Activated naive CD8-positive, alpha-beta T cell (primary cell): ENCODE data around the gene SKAP1.
"Not testable (repeated sequence)": the region's sequence is repeated elsewhere in the genome, so short reads cannot be mapped to it uniquely, and the experiment has no call there.

ENCODE experiments used
- H3K27ac Mint-ChIP-seq: one replicate; pipeline ENCODE4 v1.8.0; 2021; ENCODE audit warnings: mixed read lengths
- H3K27me3 Mint-ChIP-seq: one replicate; pipeline ENCODE4 v1.8.0; 2021; ENCODE audit warnings: mixed read lengths
- H3K36me3 Mint-ChIP-seq: one replicate; pipeline ENCODE4 v1.8.0; 2021; ENCODE audit warnings: mixed read lengths
- H3K4me1 Mint-ChIP-seq: one replicate; pipeline ENCODE4 v1.8.0; 2021; ENCODE audit warnings: low read depth, mixed read lengths
- H3K4me3 Mint-ChIP-seq: one replicate; pipeline ENCODE4 v1.8.0; 2021; ENCODE audit warnings: mild to moderate bottlenecking, mixed read lengths
- H3K9me3 Mint-ChIP-seq: one replicate; pipeline ENCODE4 v1.8.0; 2021; ENCODE audit warnings: low read depth, mixed read lengths

The SKAP1 gene

DNA sequence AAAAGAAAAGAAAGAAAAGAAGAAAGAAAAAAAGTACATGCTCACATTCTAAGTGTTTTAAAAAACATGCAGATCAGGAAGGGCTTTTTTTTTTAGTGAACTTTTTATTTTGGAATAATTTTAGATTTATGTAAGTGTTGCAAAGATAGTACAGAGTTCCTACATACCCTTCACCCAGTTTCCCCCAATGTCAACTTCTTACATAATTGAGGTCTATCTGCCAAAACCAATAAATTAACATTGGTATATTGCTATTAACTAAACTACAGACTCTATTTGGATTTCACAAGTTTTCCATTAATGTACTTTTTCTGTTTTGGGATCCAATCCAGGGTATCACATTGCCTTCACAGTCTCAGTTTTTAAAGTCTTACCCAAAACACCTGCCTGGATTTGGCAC is 81.7 kb downstream of the SKAP1 start:
- H3K27me3 Mint-ChIP-seq, result no peaks in the 10 kb centered on the region
- H3K9me3 Mint-ChIP-seq, result no peaks in the 10 kb centered on the region
- H3K36me3 Mint-ChIP-seq, result peaks cover 12% of the 10 kb centered on the region
- H3K27ac Mint-ChIP-seq, result no peak overlapping the region
- H3K4me3 Mint-ChIP-seq, result no peak overlapping the region
- peaks cover 8% of the 10 kb centered on the region for H3K4me1 Mint-ChIP-seq

DNA sequence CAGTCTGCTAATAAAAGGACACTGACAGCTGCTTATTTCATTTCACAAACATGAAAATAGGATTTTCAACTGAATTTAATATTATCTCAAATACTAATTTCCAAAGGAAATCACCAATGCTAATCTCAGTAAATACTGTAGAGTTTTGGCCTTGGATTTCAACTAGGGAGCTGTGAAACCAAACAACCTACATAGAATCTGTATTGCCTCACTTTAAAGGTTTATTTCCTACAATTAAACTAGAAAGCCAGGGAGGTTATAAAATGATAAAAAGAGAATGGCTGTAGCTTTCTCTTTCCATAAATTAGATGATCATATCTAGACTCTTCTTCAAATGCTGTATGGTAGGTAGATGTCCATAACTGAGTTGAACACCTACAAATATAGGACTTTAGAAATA is 82.8 kb downstream of the SKAP1 start:
- H3K9me3 Mint-ChIP-seq, result no peaks in the 10 kb centered on the region
- H3K27me3 Mint-ChIP-seq, result no peaks in the 10 kb centered on the region
- H3K4me3 Mint-ChIP-seq, result no peak overlapping the region
- peaks cover 7% of the 10 kb centered on the region for H3K4me1 Mint-ChIP-seq
- H3K36me3 Mint-ChIP-seq, result peaks cover 12% of the 10 kb centered on the region
- no peak overlapping the region for H3K27ac Mint-ChIP-seq

DNA sequence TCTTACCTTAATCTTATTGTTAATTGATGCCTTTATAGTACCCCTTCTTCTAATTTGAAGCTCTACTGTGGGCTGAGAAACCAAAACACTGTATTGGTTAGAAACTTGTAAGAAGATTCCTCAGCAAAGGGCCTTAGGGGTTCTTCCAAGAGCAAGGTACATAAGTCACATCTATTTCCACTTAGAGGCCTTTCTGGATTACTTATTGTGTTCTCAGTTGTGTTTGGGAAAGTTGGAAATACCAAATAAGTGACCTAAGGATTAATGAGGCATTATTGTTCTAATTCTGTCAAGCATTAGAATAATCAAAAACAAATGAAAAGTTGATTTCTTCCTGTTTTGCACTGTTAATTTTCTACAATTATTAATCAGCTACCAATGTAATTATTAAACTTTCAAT is 85.8 kb downstream of the SKAP1 start:
- H3K4me3 Mint-ChIP-seq, result no peak overlapping the region
- no peak overlapping the region for H3K27ac Mint-ChIP-seq
- H3K9me3 Mint-ChIP-seq, result no peaks in the 10 kb centered on the region
- peaks cover 5% of the 10 kb centered on the region for H3K4me1 Mint-ChIP-seq
- no peaks in the 10 kb centered on the region for H3K27me3 Mint-ChIP-seq
- peaks cover 12% of the 10 kb centered on the region for H3K36me3 Mint-ChIP-seq

DNA sequence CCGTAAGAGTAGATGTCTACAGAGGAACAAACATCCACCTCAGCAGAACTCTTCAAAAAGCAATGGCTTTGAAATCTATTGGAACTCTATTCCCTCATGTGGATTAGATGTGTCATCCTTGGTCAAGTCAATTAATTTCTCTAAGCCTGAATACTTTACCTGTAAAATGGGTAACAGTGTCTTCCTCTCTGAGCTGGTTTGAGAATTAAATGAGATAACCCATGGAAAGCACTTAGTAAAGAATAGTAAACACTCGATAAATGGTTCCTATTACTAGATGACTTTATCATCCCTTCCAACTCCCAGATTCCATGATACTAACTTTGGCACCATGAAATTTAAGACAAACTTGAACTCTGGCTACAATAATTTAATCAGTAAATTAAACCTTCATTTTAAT is 89.1 kb downstream of the SKAP1 start:
- Mint-ChIP-seq H3K4me1 (peaks cover 6% of the 10 kb centered on the region), H3K9me3 (no peaks in the 10 kb centered on the region), H3K4me3 (no peak overlapping the region), H3K27ac (no peak overlapping the region), H3K27me3 (no peaks in the 10 kb centered on the region), H3K36me3 (peaks cover 7% of the 10 kb centered on the region)

GRCh38 chr17:48338720-48339119 is 91.3 kb downstream of the SKAP1 start:
- H3K9me3 Mint-ChIP-seq, result no peaks in the 10 kb centered on the region
- H3K4me3 Mint-ChIP-seq, result no peak overlapping the region
- peaks cover 8% of the 10 kb centered on the region for H3K4me1 Mint-ChIP-seq
- H3K27me3 Mint-ChIP-seq, result no peaks in the 10 kb centered on the region
- no peaks in the 10 kb centered on the region for H3K36me3 Mint-ChIP-seq
- H3K27ac Mint-ChIP-seq, result no peak overlapping the region

GRCh38 chr17:48337903-48338302 is 92.1 kb downstream of the SKAP1 start:
- H3K9me3 Mint-ChIP-seq, H3K4me3 Mint-ChIP-seq, H3K4me1 Mint-ChIP-seq, H3K27me3 Mint-ChIP-seq, H3K36me3 Mint-ChIP-seq: not testable (repeated sequence)
- H3K27ac Mint-ChIP-seq, result peak overlapping the region; percentile 16

DNA sequence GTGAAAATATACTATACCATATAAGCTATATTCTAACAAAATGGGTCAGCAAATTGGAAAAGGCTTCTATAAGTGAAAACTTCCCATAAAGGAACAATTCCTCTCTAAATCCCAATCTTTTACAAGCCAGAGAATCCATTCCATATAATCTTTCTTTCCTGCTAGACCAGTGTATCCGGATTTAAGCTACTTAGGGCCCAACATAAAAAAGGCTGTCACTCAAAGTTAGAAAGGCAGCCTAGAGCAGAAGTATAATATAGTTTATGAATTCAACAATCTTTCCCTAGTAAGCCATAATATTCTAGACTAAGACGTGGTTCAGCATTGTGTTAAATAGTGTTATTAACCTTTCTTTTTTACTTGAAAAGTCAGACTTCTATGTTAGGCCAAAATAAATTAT is 93.0 kb downstream of the SKAP1 start:
- Mint-ChIP-seq H3K36me3 (no peaks in the 10 kb centered on the region), H3K4me1 (peaks cover 5% of the 10 kb centered on the region), H3K27me3 (no peaks in the 10 kb centered on the region), H3K9me3 (no peaks in the 10 kb centered on the region), H3K4me3 (no peak overlapping the region), H3K27ac (no peak overlapping the region)

GRCh38 chr17:48335858-48336500 is 94.0 kb downstream of the SKAP1 start:
- no peak overlapping the region for H3K4me3 Mint-ChIP-seq
- peaks cover under 1% of the 10 kb centered on the region for H3K36me3 Mint-ChIP-seq
- H3K27ac Mint-ChIP-seq, result no peak overlapping the region
- peaks cover 5% of the 10 kb centered on the region for H3K4me1 Mint-ChIP-seq
- H3K9me3 Mint-ChIP-seq, result no peaks in the 10 kb centered on the region
- no peaks in the 10 kb centered on the region for H3K27me3 Mint-ChIP-seq

- Mint-ChIP-seq H3K4me3 (no peak overlapping the region), H3K27me3 (no peaks in the 10 kb centered on the region), H3K9me3 (no peaks in the 10 kb centered on the region), H3K4me1 (peaks cover 5% of the 10 kb centered on the region), H3K36me3 (peaks cover 2% of the 10 kb centered on the region), H3K27ac (no peak overlapping the region)
Measured at GRCh38 chr17:48335146-48335784, 94.7 kb downstream of the SKAP1 start.

DNA sequence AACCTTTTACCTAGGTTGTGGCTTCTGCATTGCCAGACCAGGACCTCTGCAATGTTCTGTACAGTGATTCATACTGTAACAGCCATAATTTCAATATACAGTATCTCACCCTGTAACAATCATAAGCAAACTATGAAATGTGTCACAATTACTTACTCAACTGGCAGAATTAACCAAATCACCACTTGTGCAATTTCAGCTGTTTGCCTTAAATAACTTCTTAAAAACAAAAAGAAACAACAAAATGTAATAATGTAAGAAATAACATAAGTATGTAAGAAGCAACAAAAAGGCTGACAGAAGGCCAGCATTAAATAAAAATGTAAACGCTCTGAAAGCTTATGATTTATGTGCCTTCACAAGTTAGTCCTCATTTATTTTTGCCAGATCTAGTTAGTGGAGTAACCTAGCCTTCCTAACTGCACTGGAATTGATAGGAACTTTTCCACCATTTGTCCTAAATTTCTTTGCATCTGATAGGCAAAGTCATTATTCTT is 96.9 kb downstream of the SKAP1 start:
- H3K4me3 Mint-ChIP-seq, result no peak overlapping the region
- H3K36me3 Mint-ChIP-seq, result peaks cover 5% of the 10 kb centered on the region
- no peak overlapping the region for H3K27ac Mint-ChIP-seq
- H3K9me3 Mint-ChIP-seq, result no peaks in the 10 kb centered on the region
- peaks cover 11% of the 10 kb centered on the region for H3K4me1 Mint-ChIP-seq
- H3K27me3 Mint-ChIP-seq, result no peaks in the 10 kb centered on the region

DNA sequence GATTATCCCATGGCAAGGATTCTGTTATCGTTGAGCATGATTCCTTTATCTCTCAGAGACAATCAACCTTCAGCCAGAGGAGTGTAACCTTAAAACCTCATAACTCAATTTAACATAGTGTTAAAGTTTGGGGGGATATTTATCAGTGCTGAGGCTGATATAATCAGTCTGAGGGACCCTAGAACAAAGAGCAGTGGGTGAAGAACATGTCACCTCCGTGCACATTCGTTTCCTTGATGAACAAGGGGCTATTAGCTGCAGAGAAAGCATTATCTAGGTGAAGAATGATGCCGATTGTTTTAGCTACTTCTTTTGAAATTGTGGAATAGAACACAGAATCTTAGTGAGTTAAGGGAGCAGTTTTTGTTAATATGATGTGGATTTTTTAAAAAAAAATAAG is 99.1 kb downstream of the SKAP1 start:
- peaks cover 12% of the 10 kb centered on the region for H3K4me1 Mint-ChIP-seq
- H3K4me3 Mint-ChIP-seq, result no peak overlapping the region
- no peaks in the 10 kb centered on the region for H3K9me3 Mint-ChIP-seq
- no peak overlapping the region for H3K27ac Mint-ChIP-seq
- peaks cover 5% of the 10 kb centered on the region for H3K36me3 Mint-ChIP-seq
- H3K27me3 Mint-ChIP-seq, result no peaks in the 10 kb centered on the region

GRCh38 chr17:48330421-48330820 is 99.6 kb downstream of the SKAP1 start:
- H3K4me1 Mint-ChIP-seq, result peaks cover 11% of the 10 kb centered on the region
- no peak overlapping the region for H3K4me3 Mint-ChIP-seq
- H3K27me3 Mint-ChIP-seq, result no peaks in the 10 kb centered on the region
- peaks cover 5% of the 10 kb centered on the region for H3K36me3 Mint-ChIP-seq
- H3K9me3 Mint-ChIP-seq, result no peaks in the 10 kb centered on the region
- no peak overlapping the region for H3K27ac Mint-ChIP-seq

DNA sequence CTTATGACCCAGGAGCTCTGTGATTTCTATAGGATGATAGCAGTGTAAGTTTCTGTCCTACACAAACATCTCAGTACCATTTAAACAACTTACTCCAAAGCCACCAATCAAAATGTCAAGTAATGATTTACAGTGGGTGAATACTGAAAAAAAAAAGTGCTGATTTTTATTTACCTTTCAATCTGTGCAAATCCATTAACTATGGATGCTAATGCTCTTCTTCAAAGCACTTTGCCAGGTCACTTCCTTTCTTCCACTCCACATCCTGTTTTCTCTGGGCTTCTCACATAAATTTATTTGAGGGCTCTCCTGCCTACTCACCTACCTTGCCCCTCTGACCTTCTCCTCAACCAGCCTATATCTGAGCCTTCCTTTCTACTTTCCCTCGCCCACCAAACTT is 101.6 kb downstream of the SKAP1 start:
- Mint-ChIP-seq H3K4me3 (no peak overlapping the region), H3K27ac (peak overlapping the region; percentile 50), H3K27me3 (no peaks in the 10 kb centered on the region), H3K4me1 (peaks cover 10% of the 10 kb centered on the region), H3K36me3 (peaks cover 5% of the 10 kb centered on the region), H3K9me3 (no peaks in the 10 kb centered on the region)

- Mint-ChIP-seq H3K27ac (no peak overlapping the region), H3K9me3 (no peaks in the 10 kb centered on the region), H3K36me3 (peaks cover 5% of the 10 kb centered on the region), H3K4me3 (no peak overlapping the region), H3K4me1 (peaks cover 12% of the 10 kb centered on the region), H3K27me3 (no peaks in the 10 kb centered on the region)
Measured at GRCh38 chr17:48326310-48326709, 103.7 kb downstream of the SKAP1 start.

- Mint-ChIP-seq H3K27ac (no peak overlapping the region), H3K4me3 (no peak overlapping the region), H3K4me1 (peaks cover 10% of the 10 kb centered on the region), H3K27me3 (no peaks in the 10 kb centered on the region), H3K36me3 (peaks cover 3% of the 10 kb centered on the region), H3K9me3 (no peaks in the 10 kb centered on the region)
Measured at GRCh38 chr17:48322060-48322459, 108.0 kb downstream of the SKAP1 start.

- Mint-ChIP-seq H3K36me3 (peaks cover 6% of the 10 kb centered on the region), H3K9me3 (no peaks in the 10 kb centered on the region), H3K27me3 (no peaks in the 10 kb centered on the region), H3K4me3 (no peak overlapping the region), H3K27ac (no peak overlapping the region), H3K4me1 (peaks cover 15% of the 10 kb centered on the region)
Measured at GRCh38 chr17:48317732-48318131, 112.3 kb downstream of the SKAP1 start.
